GM12875 (cell line): Measurements from ENCODE around the gene RAP1GAP2.
"Not testable (repeated sequence)": the region's sequence is repeated elsewhere in the genome, so short reads cannot be mapped to it uniquely, and the experiment has no call there.

Experiments used
- H3K4me3 ChIP-seq: one replicate; pipeline ENCODE4 v1.5.1; 2011; ENCODE audit warnings: low read depth, low read length, control low read depth
- TF ChIP-seq, protein P1 (sequence below): IDR thresholded peaks from 2 replicates; pipeline ENCODE4 v1.5.1; 2011; ENCODE audit warnings: low read depth, mild to moderate bottlenecking, control low read depth, inconsistent platforms, low read length, moderate library complexity, borderline replicate concordance; ENCODE audit not compliant: insufficient read depth

The RAP1GAP2 gene

GRCh38 chr17:2985318-2985717 lies 189.1 kb downstream of the RAP1GAP2 start:
- TF ChIP-seq, protein P1, sequence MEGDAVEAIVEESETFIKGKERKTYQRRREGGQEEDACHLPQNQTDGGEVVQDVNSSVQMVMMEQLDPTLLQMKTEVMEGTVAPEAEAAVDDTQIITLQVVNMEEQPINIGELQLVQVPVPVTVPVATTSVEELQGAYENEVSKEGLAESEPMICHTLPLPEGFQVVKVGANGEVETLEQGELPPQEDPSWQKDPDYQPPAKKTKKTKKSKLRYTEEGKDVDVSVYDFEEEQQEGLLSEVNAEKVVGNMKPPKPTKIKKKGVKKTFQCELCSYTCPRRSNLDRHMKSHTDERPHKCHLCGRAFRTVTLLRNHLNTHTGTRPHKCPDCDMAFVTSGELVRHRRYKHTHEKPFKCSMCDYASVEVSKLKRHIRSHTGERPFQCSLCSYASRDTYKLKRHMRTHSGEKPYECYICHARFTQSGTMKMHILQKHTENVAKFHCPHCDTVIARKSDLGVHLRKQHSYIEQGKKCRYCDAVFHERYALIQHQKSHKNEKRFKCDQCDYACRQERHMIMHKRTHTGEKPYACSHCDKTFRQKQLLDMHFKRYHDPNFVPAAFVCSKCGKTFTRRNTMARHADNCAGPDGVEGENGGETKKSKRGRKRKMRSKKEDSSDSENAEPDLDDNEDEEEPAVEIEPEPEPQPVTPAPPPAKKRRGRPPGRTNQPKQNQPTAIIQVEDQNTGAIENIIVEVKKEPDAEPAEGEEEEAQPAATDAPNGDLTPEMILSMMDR: no peak
- H3K4me3 ChIP-seq: no peak overlapping the region

GRCh38 chr17:2986925-2987324 lies 190.7 kb downstream of the RAP1GAP2 start:
- TF ChIP-seq, protein P1: no peak
- no peak overlapping the region for H3K4me3 ChIP-seq

DNA sequence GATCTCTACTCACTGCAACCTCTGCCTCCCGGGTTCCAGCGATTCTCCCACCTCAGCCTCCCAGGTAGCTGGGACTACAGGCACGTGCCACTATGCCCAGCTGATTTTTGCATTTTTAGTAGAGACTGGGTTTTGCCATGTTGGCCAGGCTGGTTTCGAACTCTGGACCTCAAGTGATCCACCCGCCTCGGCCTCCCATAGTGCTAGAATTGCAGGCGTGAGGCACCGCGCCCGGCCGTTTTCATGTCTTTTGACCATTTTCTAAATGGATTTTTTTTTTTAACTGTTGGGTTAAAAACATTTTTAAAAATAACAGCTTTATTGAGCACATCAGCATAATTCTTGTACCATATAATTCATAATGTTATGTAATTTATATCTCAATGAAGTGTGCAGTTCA lies 193.2 kb downstream of the RAP1GAP2 start:
- not testable (repeated sequence) for H3K4me3 ChIP-seq

DNA sequence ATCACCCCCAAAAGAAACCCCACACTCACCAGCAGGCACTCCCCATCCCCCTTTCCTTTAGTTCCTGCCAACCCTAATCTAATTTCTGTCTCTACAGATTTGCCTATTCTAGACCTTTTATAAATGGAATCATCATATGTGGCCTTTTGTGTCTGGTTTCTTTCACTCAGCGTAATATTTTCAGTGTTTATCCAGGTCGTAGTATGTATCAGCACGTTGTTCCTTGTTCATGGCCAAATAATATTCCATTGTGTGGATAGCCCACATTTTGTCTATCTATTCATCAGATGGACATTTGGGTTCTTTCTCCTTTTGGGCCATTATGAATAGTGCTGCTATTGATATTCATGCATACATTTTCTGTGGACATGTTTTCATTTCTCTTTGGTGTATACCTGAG lies 193.6 kb downstream of the RAP1GAP2 start:
- TF ChIP-seq, protein P1: no peak
- no peak overlapping the region for H3K4me3 ChIP-seq

GRCh38 chr17:2990396-2990795 lies 194.2 kb downstream of the RAP1GAP2 start:
- TF ChIP-seq, protein P1: no peak
- no peak overlapping the region for H3K4me3 ChIP-seq

DNA sequence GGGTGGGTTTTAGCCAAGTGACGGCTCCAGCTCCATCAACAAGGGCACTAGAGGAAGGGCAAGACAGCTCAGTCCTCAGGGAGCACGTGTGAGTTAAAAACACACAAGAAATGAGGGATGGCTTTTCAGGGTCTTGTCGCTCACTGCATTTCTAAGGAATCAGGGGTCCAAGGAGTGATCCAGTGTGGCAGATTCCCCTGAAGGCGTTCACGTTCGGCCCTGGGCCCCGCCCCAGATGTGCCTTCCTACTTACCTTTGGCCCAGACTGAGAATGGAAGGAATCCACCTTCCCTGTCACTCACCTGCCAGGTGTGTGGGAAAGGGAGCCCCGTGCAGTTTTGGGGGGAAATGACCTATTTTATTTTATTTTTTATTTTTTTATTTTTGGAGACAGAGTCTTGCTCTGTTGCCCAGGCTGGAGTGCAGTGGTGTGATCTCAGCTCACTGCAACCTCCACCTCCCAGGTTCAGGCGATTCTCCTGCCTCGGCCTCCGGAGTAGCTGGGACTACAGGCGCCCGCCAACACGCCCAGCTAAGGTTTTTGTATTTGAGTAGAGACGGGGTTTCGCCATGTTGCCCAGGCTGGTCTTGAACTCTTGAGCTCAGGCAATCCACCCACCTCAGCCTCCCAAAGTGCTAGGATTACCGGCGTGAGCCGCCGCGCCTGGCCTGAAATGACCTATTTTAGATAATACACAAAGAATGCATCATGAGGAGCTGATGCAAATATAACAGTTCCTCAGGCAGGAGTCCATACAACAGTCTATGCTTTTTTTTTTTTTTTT lies 195.3 kb downstream of the RAP1GAP2 start:
- not testable (repeated sequence) for H3K4me3 ChIP-seq

GRCh38 chr17:2994441-2994840 lies 198.2 kb downstream of the RAP1GAP2 start:
- TF ChIP-seq, protein P1: no peak
- no peak overlapping the region for H3K4me3 ChIP-seq

DNA sequence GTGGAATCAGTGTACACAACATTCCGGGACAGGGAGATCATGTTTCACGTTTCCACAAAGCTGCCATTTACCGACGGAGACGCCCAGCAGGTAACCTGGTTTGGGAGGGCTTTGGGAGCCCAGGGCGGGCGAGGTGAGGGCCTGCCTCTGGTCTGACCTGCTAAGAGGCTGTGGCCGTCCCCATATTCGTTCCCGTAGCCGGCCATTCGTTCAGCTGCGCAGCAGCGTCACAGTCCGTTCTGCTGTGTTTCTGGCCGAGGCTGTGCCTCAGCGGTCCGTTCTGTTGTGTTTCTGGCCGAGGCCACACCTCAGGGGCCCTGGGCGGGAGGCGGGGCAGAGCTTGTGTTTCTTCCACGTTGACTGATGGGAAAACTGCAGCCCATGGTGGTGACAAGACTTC lies 199.1 kb downstream of the RAP1GAP2 start:
- TF ChIP-seq, protein P1: no peak
- H3K4me3 ChIP-seq: no peak overlapping the region
